GM12878 (cell line): Measurements from ENCODE around the gene LIN28B. TPM values are rescaled to one million over a fixed set of nuclear protein-coding genes. Genes with fewer than 3 reads are reported as not detected.

Experiments used
- ATAC-seq: fragments of 200-7000 bp; cut with Tn5 transposase; 3 replicates; pipeline ENCODE4 v1.9.1; 2020; ENCODE audit warnings: mild to moderate bottlenecking, moderate library complexity
- BruUV-seq: library from RNA; stranded (reverse); fragments of 400-500 nt; replicated peaks from 2 replicates; lab custom pipeline; 2021; lab: Mats Ljungman, UMichigan
- CTCF ChIA-PET: fragments of 300-600 bp; sonication (Branson Sonifier 250); formaldehyde crosslinking; extraction: SDS; loops from one replicate; lab custom pipeline; 2021; ENCODE audit warnings: inconsistent platforms; lab: Yijun Ruan, JAX
- POLR2A ChIA-PET: fragments of 350-600 bp; formaldehyde crosslinking; extraction: SDS; loops from one replicate; lab custom pipeline; 2021; ENCODE audit warnings: inconsistent platforms; lab: Charles Lee
- RAD21 ChIA-PET: fragments of 300-600 bp; sonication (Branson Sonifier 250); formaldehyde crosslinking; loops from one replicate; lab custom pipeline; 2023; ENCODE audit warnings: antibody characterized with exemption; ENCODE audit not compliant: unreplicated experiment; lab: Charles Lee
- SMC1A ChIA-PET: fragments of 300-600 bp; sonication (Branson Sonifier 250); formaldehyde crosslinking; loops from one replicate; lab custom pipeline; 2023; ENCODE audit not compliant: unreplicated experiment, uncharacterized antibody; lab: Charles Lee
- DNase-seq: peaks from one replicate; pipeline ENCODE4 v3.0.0-alpha.2; 2011; ENCODE audit warnings: low read depth, low spot score
- FAIRE-seq: peaks from 3 replicates; lab custom pipeline; 2011; peaks lifted over from hg19 to GRCh38; lab: Jason Lieb, UNC
- H2AFZ ChIP-seq: 2 replicates; pipeline ENCODE4 v1.6.0; 2011; ENCODE audit warnings: low read depth, low read length, control low read depth; ENCODE audit not compliant: control insufficient read depth
- H3K27ac ChIP-seq: 2 replicates; pipeline ENCODE4 v1.5.1; 2011; ENCODE audit warnings: control low read depth; ENCODE audit not compliant: control insufficient read depth, insufficient read depth
- H3K27me3 ChIP-seq, 2 experiments: replicated peaks in 1 of 2; 2 replicates each; pipeline versions ENCODE4 v1.6.0 to v1.6.1; 2011; ENCODE audit warnings: low read length in 1 of 2; ENCODE audit not compliant: control insufficient read depth in 2 of 2, insufficient read depth in 2 of 2
- H3K36me3 ChIP-seq, 2 experiments: 2 replicates each; pipeline ENCODE4 v1.5.1; 2011; ENCODE audit warnings: low read length in 1 of 2; ENCODE audit not compliant: control insufficient read depth in 2 of 2, insufficient read depth in 2 of 2
- H3K4me1 ChIP-seq: 2 replicates; pipeline ENCODE4 v1.6.1; 2011; ENCODE audit warnings: mild to moderate bottlenecking, low read length, moderate library complexity, mixed read lengths; ENCODE audit not compliant: control insufficient read depth, insufficient read depth
- H3K4me2 ChIP-seq: 2 replicates; pipeline ENCODE4 v1.6.0; 2011; ENCODE audit warnings: control low read depth; ENCODE audit not compliant: control insufficient read depth, insufficient read depth
- H3K4me3 ChIP-seq: fragments of 200-600 bp; sonication (generic); 2 replicates; pipeline ENCODE4 v1.5.1; 2016
- H3K79me2 ChIP-seq: 2 replicates; pipeline ENCODE4 v1.6.0; 2011; ENCODE audit warnings: low read length; ENCODE audit not compliant: control insufficient read depth, insufficient read depth
- H3K9ac ChIP-seq: 2 replicates; pipeline ENCODE4 v1.8.0; 2011; ENCODE audit warnings: low read length, control low read depth, mixed read lengths; ENCODE audit not compliant: control insufficient read depth, insufficient read depth
- H3K9me3 ChIP-seq: replicated peaks from 3 replicates; pipeline ENCODE4 v1.5.1; 2011; ENCODE audit warnings: mild to moderate bottlenecking, low read length; ENCODE audit not compliant: control insufficient read depth, insufficient read depth
- H4K20me1 ChIP-seq: 2 replicates; pipeline ENCODE4 v1.6.0; 2011; ENCODE audit not compliant: control insufficient read depth, insufficient read depth
- CREM ChIP-seq: IDR thresholded peaks from 2 replicates; pipeline ENCODE4 v1.6.1; 2014; ENCODE audit warnings: antibody characterized with exemption, low read depth
- ESRRA ChIP-seq: IDR thresholded peaks from 2 replicates; pipeline ENCODE4 v1.6.1; 2012; ENCODE audit warnings: mild to moderate bottlenecking, low read length, improper control_type of control experiment
- FOS ChIP-seq: IDR thresholded peaks from 3 replicates; pipeline ENCODE4 v1.6.1; 2011; ENCODE audit warnings: borderline replicate concordance; ENCODE audit not compliant: insufficient read length; ENCODE audit errors: extremely low read depth
- FOXK2 ChIP-seq: fragments of 450-650 bp; IDR thresholded peaks from 2 replicates; pipeline ENCODE4 v1.6.1; 2017; ENCODE audit warnings: mild to moderate bottlenecking, moderate library complexity
- GABPA ChIP-seq: IDR thresholded peaks from 2 replicates; pipeline ENCODE4 v1.6.1; 2014; ENCODE audit warnings: antibody characterized with exemption, low read depth, mild to moderate bottlenecking, inconsistent platforms
- IKZF2 ChIP-seq, 2 experiments: fragments of 450-650 bp; IDR thresholded peaks; 2 replicates each; pipeline ENCODE4 v1.6.1; 2017; ENCODE audit warnings: mild to moderate bottlenecking in 2 of 2, moderate library complexity in 2 of 2
- MTA2 ChIP-seq: fragments of 450-650 bp; IDR thresholded peaks from 2 replicates; pipeline ENCODE4 v1.6.1; 2016; ENCODE audit warnings: low read depth, mild to moderate bottlenecking, moderate library complexity
- MYB ChIP-seq: fragments of 150-350 bp; IDR thresholded peaks from 2 replicates; pipeline ENCODE4 v1.6.1; 2014; ENCODE audit warnings: mild to moderate bottlenecking, low read depth, low read length, borderline replicate concordance
- NR2F1 ChIP-seq: fragments of 450-650 bp; conservative IDR thresholded peaks from 2 replicates; pipeline ENCODE4 v1.6.1; 2017; ENCODE audit warnings: mild to moderate bottlenecking
- ZBTB11 ChIP-seq: fragments of 450-650 bp; formaldehyde crosslinking; IDR thresholded peaks from 2 replicates; pipeline ENCODE4 v1.5.0; 2022; ENCODE audit warnings: mild to moderate bottlenecking, missing genetic modification characterization
- WGBS: methylation state at CpG from one replicate; pipeline ENCODE4 v1.1.6; 2016; ENCODE audit warnings: low lambda C conversion rate; ENCODE audit not compliant: insufficient replicate concordance, insufficient coverage; ENCODE audit errors: missing lambda C conversion rate; 5-methylcytosine and 5-hydroxymethylcytosine counted together
- in situ Hi-C: fragments of 300-500 bp; cut with MboI; formaldehyde crosslinking; loops from 9 replicates; pipeline ENCODE4 v1.14.3; 2018; ENCODE audit warnings: mixed read lengths
- intact Hi-C: fragments of 100-400 bp; cut with micrococcal nuclease; formaldehyde crosslinking; loops from one replicate; pipeline ENCODE4 v1.14.2; 2022; ENCODE audit not compliant: unreplicated experiment
- polyA plus RNA-seq, 11 experiments: library from polyadenylated mRNA; depleted of rRNA in 4 of 11; unstranded in 6 of 11; stranded (reverse) in 5 of 11; fragments of >200 nt; fragmentation: Nextera tagmentation in 4 of 11; fragmentation: Illumina TruSeq in 1 of 11; extraction: Ambion mirVana in 4 of 11; extraction: Trizol in 1 of 11; gene quantifications; 1 replicate in 1 of 11; 2 replicates in 10 of 11; pipeline versions ENCODE4 v1.2.1 to v1.2.3, GENCODE V29; 2011 to 2016; ENCODE audit warnings: inconsistent platforms in 2 of 11, missing spikeins in 2 of 11, low read depth in 1 of 11
- total RNA-seq, 4 experiments: library from RNA; depleted of rRNA in 3 of 4; stranded (reverse); fragments of >200 nt in 3 of 4; fragmentation: Illumina TruSeq in 1 of 4; extraction: Trizol in 1 of 4; gene quantifications; 2 replicates each; pipeline versions ENCODE4 v1.2.1 to v1.2.3, GENCODE V29; 2013 to 2021
- TF ChIP-seq, protein P1 (sequence below): fragments of 450-650 bp; IDR thresholded peaks from 2 replicates; pipeline ENCODE4 v1.6.1; 2017; ENCODE audit warnings: mild to moderate bottlenecking, moderate library complexity

Gene LIN28B
- total and polyA plus RNA-seq, 10 of the 15 experiments (the other 5 are each of a cell fraction or from before 2014, with no cell fraction given) = 0.01 to 2.4 (median 0.09) TPM; not detected in 6

DNA sequence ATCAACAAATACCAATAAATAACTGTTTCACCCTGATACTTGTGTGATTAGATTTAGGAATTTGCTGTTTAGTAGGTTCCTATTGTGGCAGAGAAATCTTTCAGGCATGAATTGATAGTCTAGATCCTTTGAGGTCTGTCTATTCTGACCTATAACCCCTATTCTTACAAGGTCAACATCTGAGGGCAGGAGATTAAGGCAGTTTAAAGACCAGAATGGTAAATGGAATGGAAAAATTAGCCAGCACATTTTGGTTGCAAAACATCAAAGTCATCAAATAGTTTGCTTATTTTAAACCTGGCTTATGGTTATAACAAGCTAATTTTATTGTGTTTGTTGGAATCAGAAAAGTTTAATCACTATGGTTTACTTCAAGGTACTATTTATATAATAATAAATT, 78.4 kb downstream of the LIN28B start:
- SMC1A ChIA-PET = interaction anchor here (0.8 kb wide), 1 partner anchor 35 kb away, joined by 3 read pairs; no protein-coding TSS in a partner anchor
- intact Hi-C loops (no loop called here), in situ Hi-C loops (no loop called here)
- CTCF ChIA-PET = no interaction called here
- Histone ChIP-seq H3K79me2 (no peaks in the 10 kb centered on the region), H3K27me3 (no peaks in the 10 kb centered on the region), H3K9me3 (no peaks in the 10 kb centered on the region), H3K36me3 (no peaks in the 10 kb centered on the region), H4K20me1 (no peaks in the 10 kb centered on the region), H3K4me2 (no peak overlapping the region)
- RAD21 ChIA-PET = interaction anchor here (1.8 kb wide), 1 partner anchor 11 kb away, joined by 4 read pairs; no protein-coding TSS in a partner anchor
- DNase-seq = no peak
- TF ChIP-seq NR2F1 (peak; percentile 39; the same call in 1 of the 2 replicates), FOXK2 (no peak), ESRRA (no peak)
- TF ChIP-seq, all 136 proteins: peak for 1
- no peak overlapping the region for H2AFZ ChIP-seq
- FAIRE-seq = no peak
- no peak overlapping the region for H3K4me3 ChIP-seq
- H3K4me1 ChIP-seq = no peaks in the 10 kb centered on the region
- H3K9ac ChIP-seq = no peak overlapping the region
- no TSS peak for BruUV-seq
- no peak overlapping the region for H3K27ac ChIP-seq
- ATAC-seq = no peak
- POLR2A ChIA-PET = interaction anchor here (0.6 kb wide), 1 partner anchor 185 kb away, joined by 6 read pairs; no protein-coding TSS in a partner anchor

DNA sequence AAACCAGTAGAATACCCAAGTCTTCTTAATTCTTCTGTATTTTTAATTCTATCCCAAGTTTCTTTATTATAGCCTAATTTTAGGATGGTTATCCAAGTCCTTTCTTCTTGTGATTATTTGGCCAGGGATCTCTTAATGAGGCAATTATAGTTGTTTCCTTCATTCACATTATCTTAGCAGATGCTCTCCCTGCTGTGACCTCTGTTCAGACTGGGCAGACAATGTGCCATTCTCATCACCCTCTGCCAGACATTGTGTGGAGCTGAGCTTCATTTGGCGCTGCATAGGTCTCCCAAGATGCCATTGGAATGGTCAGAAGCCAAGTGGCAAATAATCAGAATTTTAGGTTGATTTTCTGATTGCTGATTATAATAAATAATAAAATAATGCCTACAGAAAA, 79.4 kb downstream of the LIN28B start:
- ChIA-PET RAD21 (interaction anchor here (0.9 kb wide), 1 partner anchor 41 kb away, joined by 3 read pairs; no protein-coding TSS in a partner anchor), CTCF (no interaction called here)
- ATAC-seq = no peak
- no peak for DNase-seq
- no peak overlapping the region for H3K27ac ChIP-seq
- intact Hi-C loops = no loop called here
- no peaks in the 10 kb centered on the region for H4K20me1 ChIP-seq
- 44% methylated on average over 1 of the region's 1 CpG for WGBS
- H3K27me3 ChIP-seq = no peaks in the 10 kb centered on the region
- H3K9me3 ChIP-seq = no peaks in the 10 kb centered on the region
- no peaks in the 10 kb centered on the region for H3K36me3 ChIP-seq
- H2AFZ ChIP-seq = no peak overlapping the region
- no peak for TF ChIP-seq ZBTB11
- TF ChIP-seq IKZF2 (IDR thresholded peaks at IDR 0.05) = no peak
- TF ChIP-seq, protein P1, sequence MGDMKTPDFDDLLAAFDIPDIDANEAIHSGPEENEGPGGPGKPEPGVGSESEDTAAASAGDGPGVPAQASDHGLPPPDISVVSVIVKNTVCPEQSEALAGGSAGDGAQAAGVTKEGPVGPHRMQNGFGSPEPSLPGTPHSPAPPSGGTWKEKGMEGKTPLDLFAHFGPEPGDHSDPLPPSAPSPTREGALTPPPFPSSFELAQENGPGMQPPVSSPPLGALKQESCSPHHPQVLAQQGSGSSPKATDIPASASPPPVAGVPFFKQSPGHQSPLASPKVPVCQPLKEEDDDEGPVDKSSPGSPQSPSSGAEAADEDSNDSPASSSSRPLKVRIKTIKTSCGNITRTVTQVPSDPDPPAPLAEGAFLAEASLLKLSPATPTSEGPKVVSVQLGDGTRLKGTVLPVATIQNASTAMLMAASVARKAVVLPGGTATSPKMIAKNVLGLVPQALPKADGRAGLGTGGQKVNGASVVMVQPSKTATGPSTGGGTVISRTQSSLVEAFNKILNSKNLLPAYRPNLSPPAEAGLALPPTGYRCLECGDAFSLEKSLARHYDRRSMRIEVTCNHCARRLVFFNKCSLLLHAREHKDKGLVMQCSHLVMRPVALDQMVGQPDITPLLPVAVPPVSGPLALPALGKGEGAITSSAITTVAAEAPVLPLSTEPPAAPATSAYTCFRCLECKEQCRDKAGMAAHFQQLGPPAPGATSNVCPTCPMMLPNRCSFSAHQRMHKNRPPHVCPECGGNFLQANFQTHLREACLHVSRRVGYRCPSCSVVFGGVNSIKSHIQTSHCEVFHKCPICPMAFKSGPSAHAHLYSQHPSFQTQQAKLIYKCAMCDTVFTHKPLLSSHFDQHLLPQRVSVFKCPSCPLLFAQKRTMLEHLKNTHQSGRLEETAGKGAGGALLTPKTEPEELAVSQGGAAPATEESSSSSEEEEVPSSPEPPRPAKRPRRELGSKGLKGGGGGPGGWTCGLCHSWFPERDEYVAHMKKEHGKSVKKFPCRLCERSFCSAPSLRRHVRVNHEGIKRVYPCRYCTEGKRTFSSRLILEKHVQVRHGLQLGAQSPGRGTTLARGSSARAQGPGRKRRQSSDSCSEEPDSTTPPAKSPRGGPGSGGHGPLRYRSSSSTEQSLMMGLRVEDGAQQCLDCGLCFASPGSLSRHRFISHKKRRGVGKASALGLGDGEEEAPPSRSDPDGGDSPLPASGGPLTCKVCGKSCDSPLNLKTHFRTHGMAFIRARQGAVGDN = no peak
- TF ChIP-seq MYB = no peak
- TF ChIP-seq CREM = no peak
- no peak for TF ChIP-seq FOS
- no peak for TF ChIP-seq GABPA
- no peak for TF ChIP-seq MTA2
- TF ChIP-seq, all 136 proteins: peak for 0
- H3K4me3 ChIP-seq = no peak overlapping the region
- no peak overlapping the region for H3K9ac ChIP-seq
- no peaks in the 10 kb centered on the region for H3K79me2 ChIP-seq
- POLR2A ChIA-PET = no interaction called here
- H3K4me2 ChIP-seq = no peak overlapping the region
- BruUV-seq = no TSS peak
- SMC1A ChIA-PET = no interaction called here
- no peaks in the 10 kb centered on the region for H3K4me1 ChIP-seq
- no peak for FAIRE-seq
- in situ Hi-C loops = no loop called here
